Lower lobe of right lung (tissue), 2 donors: ENCODE data around the gene NAPB. TPM values are rescaled to one million over a fixed set of nuclear protein-coding genes. Genes with fewer than 3 reads are reported as not detected.
A peak's percentile ranks its signal among the peaks of the same experiment; 100 is the strongest.

Experiments
- ATAC-seq, 2 donors: fragments of 200-7000 bp; cut with Tn5 transposase; one replicate each; pipeline ENCODE4 v1.9.1; 2020 to 2022; ENCODE audit warnings: mild to moderate bottlenecking in 2 of 2, moderate library complexity in 2 of 2
- DNase-seq: peaks from one replicate; pipeline ENCODE4 v3.0.0-alpha.2; 2020
- H3K27ac ChIP-seq: fragments of 200-600 bp; one replicate; pipeline ENCODE4 v1.8.0; 2022
- H3K27me3 ChIP-seq: fragments of 200-600 bp; one replicate; pipeline ENCODE4 v1.8.0; 2022; ENCODE audit warnings: low read depth
- H3K36me3 ChIP-seq: fragments of 200-600 bp; one replicate; pipeline ENCODE4 v1.8.0; 2022; ENCODE audit warnings: mild to moderate bottlenecking
- H3K4me1 ChIP-seq: fragments of 200-600 bp; one replicate; pipeline ENCODE4 v1.8.0; 2022
- H3K4me3 ChIP-seq: fragments of 200-600 bp; one replicate; pipeline ENCODE4 v1.8.0; 2022; ENCODE audit warnings: mild to moderate bottlenecking
- H3K9me3 ChIP-seq: fragments of 200-600 bp; one replicate; pipeline ENCODE4 v1.8.0; 2022
- intact Hi-C: fragments of 100-400 bp; cut with DNase I; formaldehyde crosslinking; loops from one replicate; pipeline ENCODE4 v1.11.0; 2022
- total RNA-seq: library from RNA; stranded (reverse); fragmentation: NEBNext Ultra II Directional; extraction: Animal tissue kit (Norgen Biotek cat#: 25700); gene quantifications from one replicate; pipeline ENCODE4 v1.2.1, GENCODE V29; 2021
- TF ChIP-seq, protein P1 (sequence below): fragments of 200-600 bp; IDR thresholded peaks from one replicate; pipeline ENCODE4 v1.8.0; 2022; ENCODE audit warnings: antibody characterized with exemption, mild to moderate bottlenecking
- donor health status: DM: no; HTN: yes; CAD: no; lungs with severe emphysema.

NAPB gene
- total RNA-seq, 1 donor from 2014 or later = 11.0 TPM

DNA sequence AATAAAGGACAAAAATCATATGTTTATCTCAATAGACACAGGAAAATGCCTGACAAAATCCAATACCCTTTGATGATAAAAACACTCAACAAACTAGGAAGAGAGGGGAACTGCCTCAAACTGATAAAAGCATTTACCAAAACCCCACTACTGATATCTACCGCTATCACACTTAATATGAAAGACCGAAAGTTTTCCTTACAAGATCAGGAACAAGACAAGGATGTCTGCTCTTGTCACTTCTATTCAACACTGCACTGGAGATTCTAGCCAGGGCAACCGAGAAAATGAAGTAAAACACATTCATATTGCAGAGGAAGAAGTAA, 34.2 kb downstream of the NAPB start:
- Histone ChIP-seq H3K27ac (no peak overlapping the region), H3K9me3 (no peaks in the 10 kb centered on the region), H3K4me1 (no peaks in the 10 kb centered on the region), H3K27me3 (no peaks in the 10 kb centered on the region), H3K4me3 (no peak overlapping the region), H3K36me3 (peaks cover 33% of the 10 kb centered on the region)
- DNase-seq (no peak), ATAC-seq (no peak)
- TF ChIP-seq, protein P1, sequence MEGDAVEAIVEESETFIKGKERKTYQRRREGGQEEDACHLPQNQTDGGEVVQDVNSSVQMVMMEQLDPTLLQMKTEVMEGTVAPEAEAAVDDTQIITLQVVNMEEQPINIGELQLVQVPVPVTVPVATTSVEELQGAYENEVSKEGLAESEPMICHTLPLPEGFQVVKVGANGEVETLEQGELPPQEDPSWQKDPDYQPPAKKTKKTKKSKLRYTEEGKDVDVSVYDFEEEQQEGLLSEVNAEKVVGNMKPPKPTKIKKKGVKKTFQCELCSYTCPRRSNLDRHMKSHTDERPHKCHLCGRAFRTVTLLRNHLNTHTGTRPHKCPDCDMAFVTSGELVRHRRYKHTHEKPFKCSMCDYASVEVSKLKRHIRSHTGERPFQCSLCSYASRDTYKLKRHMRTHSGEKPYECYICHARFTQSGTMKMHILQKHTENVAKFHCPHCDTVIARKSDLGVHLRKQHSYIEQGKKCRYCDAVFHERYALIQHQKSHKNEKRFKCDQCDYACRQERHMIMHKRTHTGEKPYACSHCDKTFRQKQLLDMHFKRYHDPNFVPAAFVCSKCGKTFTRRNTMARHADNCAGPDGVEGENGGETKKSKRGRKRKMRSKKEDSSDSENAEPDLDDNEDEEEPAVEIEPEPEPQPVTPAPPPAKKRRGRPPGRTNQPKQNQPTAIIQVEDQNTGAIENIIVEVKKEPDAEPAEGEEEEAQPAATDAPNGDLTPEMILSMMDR = no peak
- intact Hi-C loops = no loop called here

DNA sequence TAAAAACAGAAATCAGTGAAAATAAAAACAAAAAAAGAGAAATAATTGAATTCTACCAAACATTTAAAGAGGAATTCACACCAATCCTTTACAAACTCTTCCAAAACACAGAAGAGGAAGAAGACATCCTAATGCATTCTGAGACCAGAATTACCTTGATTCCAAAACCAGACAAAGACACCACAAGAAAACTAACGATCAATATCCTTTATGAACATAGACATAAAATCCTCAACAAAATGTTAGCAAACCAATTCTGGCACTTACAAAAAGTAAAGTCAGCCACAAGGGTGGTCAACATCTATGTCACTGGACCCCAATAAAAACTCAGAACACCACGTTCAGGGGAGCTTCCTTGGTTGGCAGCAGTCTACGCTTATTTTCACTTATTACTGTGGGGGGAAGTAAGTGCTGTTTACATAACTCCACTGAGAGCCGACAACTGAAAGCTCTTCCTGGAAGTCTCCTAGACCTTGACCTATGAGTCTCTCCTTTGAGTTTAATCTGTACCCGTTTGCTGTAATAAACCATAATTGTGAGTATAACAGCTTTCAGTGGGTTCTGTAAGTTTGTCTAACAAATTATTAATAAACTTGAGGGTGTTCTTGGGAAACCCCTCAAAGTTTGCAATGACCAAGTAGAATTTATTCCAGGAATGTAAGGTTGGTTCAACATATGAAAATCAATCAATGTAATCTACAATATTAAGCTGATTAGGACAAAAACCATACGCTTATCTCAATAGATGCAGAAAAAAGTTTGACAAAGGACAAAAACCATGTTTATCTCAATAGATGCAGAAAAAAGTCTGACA, 34.8 kb downstream of the NAPB start:
- Histone ChIP-seq H3K9me3 (no peaks in the 10 kb centered on the region), H3K4me1 (no peaks in the 10 kb centered on the region), H3K27me3 (no peaks in the 10 kb centered on the region), H3K4me3 (no peak overlapping the region), H3K36me3 (peaks cover 30% of the 10 kb centered on the region), H3K27ac (no peak overlapping the region)
- ATAC-seq = no peak
- TF ChIP-seq, protein P1 = no peak
- intact Hi-C loops = no loop called here
- no peak for DNase-seq

DNA sequence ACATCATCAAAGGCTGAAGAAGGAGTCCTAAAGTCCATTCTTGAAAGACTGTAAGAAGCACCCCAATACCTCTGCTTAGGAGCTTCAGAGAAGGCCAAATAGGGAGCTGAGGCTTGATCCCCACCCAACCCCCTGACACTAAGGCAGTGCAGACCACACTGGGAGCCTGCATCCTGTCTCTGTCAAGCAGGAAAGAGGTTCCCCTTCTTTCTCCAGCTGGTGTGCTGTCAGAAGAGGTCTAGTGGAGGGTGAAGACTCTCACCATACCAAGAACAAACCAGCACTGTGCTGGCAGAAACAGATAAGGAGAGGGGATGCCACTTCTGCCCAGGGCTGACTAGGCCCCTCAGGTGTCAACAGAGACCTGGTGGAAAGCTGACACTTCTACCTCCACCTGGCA, 39.4 kb downstream of the NAPB start:
- intact Hi-C loops = no loop called here
- H3K4me3 ChIP-seq = no peak overlapping the region
- H3K27me3 ChIP-seq = no peaks in the 10 kb centered on the region
- DNase-seq (no peak), ATAC-seq (no peak)
- H3K36me3 ChIP-seq = peaks cover 43% of the 10 kb centered on the region
- TF ChIP-seq, protein P1 = no peak
- H3K27ac ChIP-seq = no peak overlapping the region
- H3K9me3 ChIP-seq = no peaks in the 10 kb centered on the region
- H3K4me1 ChIP-seq = no peaks in the 10 kb centered on the region

DNA sequence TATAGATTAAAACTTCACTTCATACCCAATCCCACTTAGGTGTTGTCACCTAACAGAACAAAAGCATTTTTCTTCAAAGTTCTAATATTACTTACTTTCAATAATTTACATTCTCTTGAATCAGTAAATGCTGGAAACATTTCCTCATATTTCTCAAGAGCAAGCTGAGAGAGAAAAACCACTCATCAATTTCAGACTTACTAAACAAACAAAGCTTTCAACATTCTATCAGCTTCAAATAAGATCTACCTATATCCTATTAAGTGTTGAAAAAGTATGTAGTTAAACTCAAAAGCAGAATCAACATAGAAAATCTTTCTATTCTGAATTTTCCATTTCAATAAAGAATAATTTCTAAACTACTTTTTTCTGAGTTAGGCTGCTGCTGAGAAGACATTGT, 41.5 kb downstream of the NAPB start:
- ATAC-seq = peak in 1 of 2 donors; percentile 51
- Histone ChIP-seq H3K9me3 (no peaks in the 10 kb centered on the region), H3K27me3 (no peaks in the 10 kb centered on the region), H3K27ac (no peak overlapping the region), H3K4me1 (no peaks in the 10 kb centered on the region), H3K4me3 (no peak overlapping the region), H3K36me3 (peaks cover 59% of the 10 kb centered on the region)
- TF ChIP-seq, protein P1 = no peak
- no peak for DNase-seq
- intact Hi-C loops = no loop called here

DNA sequence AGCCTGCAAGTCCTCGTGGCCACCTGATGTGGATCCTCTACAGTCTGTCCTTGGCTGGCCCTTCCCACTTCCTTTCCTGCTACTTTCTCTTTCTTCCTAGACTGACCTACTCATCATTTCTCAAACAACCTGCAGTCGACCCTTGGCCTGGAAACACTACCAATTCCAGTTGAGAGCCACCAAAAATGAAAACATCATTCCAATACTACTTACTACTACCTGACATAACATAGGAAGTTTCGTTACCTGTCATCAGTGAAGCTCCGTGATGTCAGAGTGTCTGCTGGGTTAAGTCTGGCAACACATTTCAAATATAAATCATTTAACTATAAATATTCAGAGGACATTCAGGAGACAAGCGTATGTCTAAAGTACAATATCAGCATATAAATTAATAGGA, 45.5 kb downstream of the NAPB start:
- Histone ChIP-seq H3K27ac (no peak overlapping the region), H3K27me3 (no peaks in the 10 kb centered on the region), H3K9me3 (no peaks in the 10 kb centered on the region), H3K4me3 (no peak overlapping the region), H3K4me1 (peaks cover 11% of the 10 kb centered on the region), H3K36me3 (peaks cover 88% of the 10 kb centered on the region)
- intact Hi-C loops = no loop called here
- DNase-seq (no peak), ATAC-seq (no peak)
- TF ChIP-seq, protein P1 = no peak
